HL-60/S4 treated with phorbol 12-myristate 13-acetate at 8.2 ng/mL for 4 days and 3 days (cell line): ENCODE measurements around the gene ME2.
"Not testable (repeated sequence)": the region's sequence is repeated elsewhere in the genome, so short reads cannot be mapped to it uniquely, and the experiment has no call there.

Experiments used
- in situ Hi-C: fragments of 300-500 bp; cut with MboI; formaldehyde crosslinking; loops from 2 replicates; pipeline ENCODE4 v1.15.0; 2022; ENCODE audit warnings: low sequenced_read_pairs

The ME2 gene

DNA sequence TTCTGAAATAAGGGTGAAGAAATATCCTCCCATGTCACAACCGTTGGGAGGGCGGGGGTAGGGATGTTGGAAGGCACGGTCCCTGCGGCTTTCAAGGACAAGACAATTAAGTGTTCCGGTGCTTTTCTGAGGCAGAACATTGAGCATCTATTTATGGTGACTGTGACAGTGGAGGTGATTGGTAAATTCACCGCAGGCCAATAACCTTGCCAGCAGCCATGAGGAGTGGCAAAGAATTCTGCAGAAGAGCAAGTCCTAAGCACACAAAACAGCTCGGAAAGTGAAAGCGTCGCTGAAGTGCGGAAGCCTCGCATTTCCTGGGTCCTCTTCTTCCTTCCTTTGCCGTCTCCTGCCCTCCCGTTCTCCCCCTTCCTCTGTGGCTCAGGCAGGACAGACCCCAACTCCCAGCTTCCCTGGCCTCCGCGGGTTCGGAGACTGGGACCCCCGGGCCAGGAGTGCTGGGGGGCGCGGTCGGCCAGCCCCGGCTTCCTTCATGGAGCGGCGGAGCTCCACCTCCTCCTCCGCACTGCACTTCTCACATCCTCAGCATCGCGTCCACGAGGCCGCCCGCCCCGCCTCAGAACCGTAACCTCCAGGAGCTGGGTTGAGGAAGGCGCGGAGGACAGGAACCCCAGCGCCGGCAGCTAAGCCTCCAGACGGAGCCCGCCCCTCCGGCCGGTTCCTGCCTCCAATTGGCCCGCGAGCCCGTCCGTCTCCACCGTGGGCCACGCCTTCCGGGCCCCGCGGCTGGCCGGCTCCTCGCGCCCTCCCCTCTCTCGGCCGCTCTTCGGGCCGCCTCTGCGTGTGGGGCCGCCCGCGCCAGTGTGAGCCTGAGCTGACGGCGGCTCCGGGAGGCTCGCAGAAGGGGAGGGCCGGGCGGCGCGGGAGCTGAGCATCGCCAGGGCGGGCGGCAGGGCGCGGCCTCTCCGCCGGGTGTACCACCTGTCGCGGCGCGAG lies at the start of gene ME2:
ME2 (plus strand) TSS at position 774 of the 957 bp plus-strand sequence. CDS start 16,703 bp downstream, outside the sequence.
- in situ Hi-C loops: no loop called here

DNA sequence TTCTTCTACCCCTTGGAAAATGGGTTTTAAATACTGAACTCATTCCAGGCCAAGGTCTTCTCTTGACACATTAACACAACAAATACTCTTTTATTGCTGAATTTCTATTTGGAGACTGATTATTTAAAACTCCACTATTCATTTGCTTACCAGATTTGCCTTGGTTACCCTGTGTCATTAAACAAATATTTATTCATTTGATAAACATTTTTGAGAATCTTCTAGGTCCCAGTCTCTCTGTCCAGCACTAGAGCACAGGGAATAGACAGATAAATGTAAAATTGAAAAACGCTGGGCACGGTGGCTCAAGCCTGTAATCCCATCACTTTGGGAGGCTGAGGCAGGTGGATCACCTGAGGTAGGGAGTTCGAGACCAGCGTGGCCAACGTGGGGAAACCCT lies 49.3 kb upstream of the ME2 start:
- in situ Hi-C loops: loop anchor here (25.0 kb wide), 1 partner anchor 208 kb away; the partner anchor contains the start of gene SMAD4

DNA sequence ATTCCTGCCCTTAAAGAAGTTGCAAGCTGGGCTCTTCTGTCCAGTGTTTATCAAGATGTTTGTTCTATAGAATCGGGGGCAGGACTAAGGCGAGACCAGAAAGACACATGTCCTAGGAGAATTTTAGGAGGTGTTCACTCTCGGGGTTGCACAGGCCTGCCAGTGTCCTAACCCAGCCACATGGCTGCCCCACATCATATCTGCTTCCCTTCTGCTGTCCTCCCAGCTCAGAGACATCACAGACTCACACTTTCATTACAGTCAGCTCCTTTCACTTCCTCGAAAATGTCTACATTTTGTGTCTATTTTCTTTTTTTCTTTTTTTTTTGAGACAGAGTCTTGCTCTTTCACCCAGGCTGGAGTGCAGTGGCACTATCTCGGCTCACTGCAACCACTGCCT lies 48.4 kb upstream of the ME2 start:
- in situ Hi-C loops: loop anchor here (25.0 kb wide), 1 partner anchor 207 kb away; the partner anchor contains the start of gene SMAD4

DNA sequence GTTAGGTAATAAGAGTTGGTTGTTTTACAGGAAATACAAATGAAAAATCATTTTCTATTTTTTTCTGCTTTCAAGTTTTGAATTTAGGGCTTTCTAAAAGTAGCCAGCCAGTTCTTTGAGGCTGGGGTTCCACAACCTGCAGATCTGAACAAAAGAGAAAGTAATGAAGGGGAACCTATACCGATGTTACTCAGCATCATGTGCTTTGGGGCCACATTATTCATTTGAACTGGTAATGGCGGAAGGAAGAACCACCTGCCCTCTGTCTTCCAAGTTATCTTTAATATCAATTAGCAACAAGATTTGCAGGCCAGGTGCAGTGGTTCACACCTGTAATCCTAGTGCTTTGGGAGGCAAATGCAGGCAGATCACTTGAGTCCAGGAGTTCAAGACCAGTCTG lies 46.2 kb upstream of the ME2 start:
- in situ Hi-C loops: loop anchor here (25.0 kb wide), 1 partner anchor 205 kb away; the partner anchor contains the start of gene SMAD4

DNA sequence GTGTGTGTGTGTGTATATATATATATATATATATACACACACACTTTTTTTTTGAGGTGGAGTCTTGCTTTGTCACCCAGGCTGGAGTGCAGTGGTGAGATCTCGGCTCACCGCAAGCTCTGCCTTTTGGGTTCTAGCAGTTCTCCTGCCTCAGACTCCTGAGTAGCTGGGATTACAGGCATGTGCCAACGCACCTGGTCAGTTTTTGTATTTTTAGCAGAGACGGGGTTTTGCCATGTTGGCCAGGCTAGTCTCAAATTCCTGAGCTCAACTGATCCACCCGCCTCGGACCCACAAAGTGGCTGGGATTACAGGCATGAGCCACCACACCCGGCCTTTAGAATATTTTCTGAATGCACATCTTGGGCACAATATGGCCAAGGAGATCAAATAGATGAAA lies 45.4 kb upstream of the ME2 start:
- in situ Hi-C loops: loop anchor here (25.0 kb wide), 1 partner anchor 204 kb away; the partner anchor contains the start of gene SMAD4

DNA sequence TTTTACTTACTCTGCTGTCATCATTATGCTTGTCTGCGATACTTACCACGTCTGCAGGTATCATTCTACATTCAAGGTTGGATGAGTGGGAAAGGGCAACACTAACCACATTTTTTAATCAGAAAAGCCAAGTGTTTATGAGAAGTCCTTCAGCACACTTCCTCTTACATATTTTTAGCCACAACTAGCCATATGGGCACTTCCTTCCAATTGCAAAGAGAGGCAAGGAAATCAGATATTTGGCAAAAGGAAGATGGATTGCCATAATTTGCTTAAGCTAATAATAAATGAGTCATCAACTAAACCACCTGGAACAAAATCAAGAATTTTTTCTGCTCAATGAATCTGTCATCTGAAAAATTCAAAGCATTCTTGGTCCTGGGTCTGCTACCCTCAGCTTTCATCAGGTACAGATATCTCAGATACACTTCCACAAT lies 42.4 kb upstream of the ME2 start:
- in situ Hi-C loops: loop anchor here (25.0 kb wide), 1 partner anchor 201 kb away; the partner anchor contains the start of gene SMAD4

DNA sequence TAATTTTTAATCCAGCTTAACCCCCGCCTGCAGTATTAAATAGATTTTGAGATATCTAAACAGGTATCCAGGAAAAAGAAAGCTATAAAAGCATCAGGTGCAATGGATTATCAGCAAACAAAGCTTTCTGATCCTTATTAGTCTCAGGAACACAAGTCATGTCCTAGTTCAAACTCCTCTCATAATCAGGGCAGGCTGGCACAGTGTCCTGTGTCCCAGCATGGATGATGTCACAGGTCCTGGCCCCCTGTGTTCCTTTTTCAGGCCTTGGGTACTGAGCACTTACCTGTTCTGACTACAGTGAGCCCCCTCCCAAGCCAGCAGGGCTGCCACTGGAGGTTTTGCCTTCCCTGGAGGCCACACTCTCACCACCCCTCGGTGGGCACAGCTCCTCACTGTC lies 39.6 kb upstream of the ME2 start:
- in situ Hi-C loops: loop anchor here (25.0 kb wide), 1 partner anchor 198 kb away; the partner anchor contains the start of gene SMAD4

DNA sequence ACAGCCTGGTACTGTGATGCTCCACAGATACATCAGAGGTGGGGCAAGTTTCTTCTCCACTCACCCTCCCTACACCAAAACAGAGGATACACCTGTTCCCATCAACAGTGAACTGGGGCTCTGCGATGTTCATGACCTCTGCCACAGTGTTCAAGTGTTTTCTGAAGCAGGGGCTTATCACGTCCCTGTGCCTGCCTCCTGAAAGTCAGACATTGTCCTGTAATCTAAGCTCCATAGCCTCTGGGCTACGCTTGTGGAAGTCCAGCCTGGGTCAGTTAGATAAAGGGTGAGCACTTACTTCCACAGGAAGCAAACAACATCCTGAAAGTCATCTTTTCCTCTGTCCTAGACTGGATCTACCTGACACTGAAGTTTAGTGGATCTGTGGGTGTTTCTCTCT lies 38.9 kb upstream of the ME2 start:
- in situ Hi-C loops: loop anchor here (25.0 kb wide), 1 partner anchor 197 kb away; the partner anchor contains the start of gene SMAD4

DNA sequence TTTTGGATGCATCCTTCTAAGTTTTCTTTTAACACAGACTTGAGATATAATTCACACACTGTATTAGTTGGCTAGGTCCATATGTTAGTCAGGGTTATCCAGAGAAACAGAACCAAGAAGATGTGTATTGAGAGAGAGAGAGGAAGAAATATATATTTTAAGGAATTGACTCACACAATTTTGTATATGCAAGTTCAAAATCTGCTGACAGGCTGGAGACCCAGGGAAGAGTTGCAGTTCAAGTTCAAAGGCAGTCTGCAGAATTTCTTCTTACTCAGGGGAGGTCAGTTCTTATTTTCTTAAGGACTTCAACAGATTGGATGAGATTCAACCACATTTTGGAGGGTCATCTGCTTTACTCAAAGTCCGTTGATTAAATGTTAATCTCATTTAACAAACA lies 36.1 kb upstream of the ME2 start:
- in situ Hi-C loops: loop anchor here (25.0 kb wide), 1 partner anchor 194 kb away; the partner anchor contains the start of gene SMAD4

DNA sequence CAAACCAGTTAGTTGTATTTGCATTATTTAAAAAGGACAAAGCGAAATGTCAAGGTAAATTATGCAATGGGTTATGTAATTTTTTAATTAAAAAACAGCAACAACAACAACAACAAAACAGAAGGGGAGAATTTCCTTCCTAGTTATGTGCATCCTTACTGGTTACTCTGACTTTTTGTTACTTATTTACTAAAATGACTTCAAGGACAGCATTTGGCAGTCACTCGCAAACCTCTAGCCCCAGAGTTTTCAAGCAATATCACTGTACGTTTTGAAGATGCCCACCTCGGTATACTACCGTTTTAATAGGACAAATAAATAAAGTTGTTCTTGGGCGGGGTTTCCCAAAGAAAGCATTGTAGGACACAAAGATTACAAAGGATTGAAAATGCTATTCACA lies 34.4 kb upstream of the ME2 start:
- in situ Hi-C loops: loop anchor here (25.0 kb wide), 1 partner anchor 193 kb away; the partner anchor contains the start of gene SMAD4

DNA sequence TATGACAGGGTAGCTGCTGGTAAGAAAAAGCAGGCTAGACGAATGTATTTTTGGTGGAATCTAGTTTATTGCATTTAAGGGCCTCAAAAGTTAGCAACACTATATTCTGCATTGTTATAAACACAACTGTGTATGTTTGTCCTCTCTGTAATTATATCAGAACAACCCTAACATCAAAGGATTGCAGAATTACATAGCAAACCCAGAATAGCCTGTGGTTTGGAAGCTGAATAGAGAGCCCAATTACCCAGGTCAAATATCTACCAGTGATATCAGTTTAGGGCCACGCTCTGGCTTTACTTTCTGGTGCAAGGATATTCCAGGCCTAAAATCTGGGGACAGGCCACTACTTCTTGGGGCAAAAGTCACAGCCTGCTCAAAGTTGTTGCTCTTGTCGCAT lies 34.0 kb upstream of the ME2 start:
- in situ Hi-C loops: loop anchor here (25.0 kb wide), 1 partner anchor 192 kb away; the partner anchor contains the start of gene SMAD4

DNA sequence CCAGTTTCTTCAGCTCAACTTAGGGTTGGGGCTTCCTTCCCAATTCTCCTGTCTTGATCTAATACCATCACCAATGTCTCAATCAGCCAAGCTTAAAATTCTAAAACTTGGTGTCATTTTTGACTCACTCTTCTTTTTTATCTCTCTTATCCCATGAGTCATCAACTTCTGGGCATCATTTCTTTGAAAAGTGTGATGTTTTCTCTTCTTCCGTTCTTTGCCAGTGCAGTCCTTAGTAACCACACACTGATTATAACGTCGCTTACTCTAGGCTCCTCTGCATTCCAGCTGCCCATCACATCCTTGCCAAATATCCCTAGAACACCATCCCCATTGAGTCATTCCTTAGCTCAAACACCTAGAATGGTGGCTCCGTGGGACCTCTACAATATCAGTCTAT lies 31.7 kb upstream of the ME2 start:
- in situ Hi-C loops: loop anchor here (25.0 kb wide), 1 partner anchor 190 kb away; the partner anchor contains the start of gene SMAD4

DNA sequence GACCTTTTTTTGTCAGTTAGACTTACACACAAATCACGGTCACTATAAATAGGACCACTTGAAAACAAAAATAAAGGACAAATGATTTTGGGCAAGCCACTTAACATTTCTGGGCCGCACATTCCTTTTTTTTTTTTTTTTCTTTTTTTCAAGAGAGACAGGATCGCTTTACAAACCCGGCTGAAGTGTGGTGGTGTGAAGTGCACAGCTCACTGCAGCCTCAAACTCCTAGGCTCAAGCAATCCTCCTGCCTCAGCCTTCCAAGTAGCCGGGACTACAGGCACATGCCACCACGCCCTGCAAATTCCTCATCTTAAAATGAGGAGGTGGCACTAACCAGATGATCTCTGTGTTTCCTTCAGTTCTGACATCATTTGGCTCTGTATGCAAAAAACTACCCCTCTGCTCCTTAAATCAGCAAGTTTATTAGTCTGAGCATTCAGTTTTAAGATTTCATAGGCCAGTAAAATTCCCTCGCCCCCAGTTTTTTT lies 30.8 kb upstream of the ME2 start:
- in situ Hi-C loops: loop anchor here (25.0 kb wide), 1 partner anchor 189 kb away; the partner anchor contains the start of gene SMAD4

DNA sequence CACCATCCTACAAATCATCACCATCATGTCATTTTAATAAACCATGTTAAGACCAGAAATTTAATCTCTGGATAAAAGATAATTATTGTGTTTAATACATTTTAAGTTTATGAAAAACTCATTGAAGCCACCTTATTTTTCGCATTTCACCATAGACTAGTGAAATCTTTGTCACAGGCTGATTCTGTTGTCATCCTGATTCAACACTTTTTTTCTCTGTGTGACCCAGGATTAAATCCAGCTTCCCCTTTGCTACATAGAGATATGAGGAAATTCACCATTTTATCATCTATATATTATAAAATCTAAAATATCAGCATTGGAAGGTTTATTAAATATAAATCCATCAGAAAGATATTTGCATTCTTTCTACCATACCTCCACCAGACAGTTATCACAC lies 29.9 kb upstream of the ME2 start:
- in situ Hi-C loops: loop anchor here (25.0 kb wide), 1 partner anchor 188 kb away; the partner anchor contains the start of gene SMAD4

DNA sequence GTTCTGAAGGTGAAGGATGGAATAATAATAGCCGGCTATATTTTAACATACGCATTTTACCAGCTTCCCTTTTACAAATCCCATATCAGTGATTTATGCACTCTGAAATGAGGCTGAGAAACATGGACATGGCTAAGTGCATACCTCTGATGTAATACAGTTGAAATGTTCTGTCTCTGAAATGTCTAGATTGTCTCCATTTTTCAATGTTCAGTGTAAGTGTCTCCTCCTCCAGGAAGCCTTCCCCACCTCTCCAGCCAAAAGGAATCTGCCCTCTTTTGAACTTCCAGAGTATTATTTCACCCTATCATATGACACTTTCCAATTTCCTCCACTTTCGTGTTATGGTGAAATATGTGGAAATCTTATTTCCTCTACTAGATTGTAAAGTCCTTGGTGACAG lies 29.5 kb upstream of the ME2 start:
- in situ Hi-C loops: loop anchor here (25.0 kb wide), 1 partner anchor 188 kb away; the partner anchor contains the start of gene SMAD4

DNA sequence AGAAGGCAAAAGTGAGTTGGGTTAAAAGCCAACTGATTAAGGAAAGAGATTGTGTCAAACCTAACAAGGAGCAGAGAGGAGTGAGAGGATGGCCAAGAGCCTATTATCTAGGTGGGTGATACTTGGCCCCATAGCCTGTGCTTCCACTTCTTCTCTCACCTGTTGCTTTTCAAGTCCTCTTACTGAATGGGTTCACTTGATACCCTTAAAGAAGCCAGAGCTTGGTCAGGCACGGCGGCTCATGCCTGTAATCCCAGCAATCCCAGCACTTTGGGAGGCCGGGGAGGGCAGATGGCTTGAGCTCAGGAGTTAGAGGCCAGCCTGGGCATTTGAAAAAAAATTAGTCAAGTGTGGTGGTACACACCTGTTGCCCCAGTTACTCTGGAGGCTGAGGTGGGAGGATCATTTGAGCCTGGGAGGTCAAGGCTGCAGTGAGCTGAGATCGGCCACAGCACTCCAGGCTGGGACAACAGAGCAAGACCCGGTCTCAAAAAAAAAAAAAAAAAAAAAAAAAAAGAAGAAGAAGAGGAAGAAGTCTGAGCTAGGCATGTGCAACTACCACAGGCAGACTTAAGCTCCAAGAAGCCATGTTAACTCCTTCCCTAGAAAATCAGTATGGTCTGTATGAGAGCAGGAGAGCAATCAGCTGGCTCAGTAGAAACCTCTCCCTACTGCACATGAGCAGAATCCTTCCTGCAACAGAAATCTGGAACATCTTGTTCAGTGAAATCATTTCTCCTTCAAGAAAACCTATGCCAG lies 28.4 kb upstream of the ME2 start:
- in situ Hi-C loops: no loop called here

DNA sequence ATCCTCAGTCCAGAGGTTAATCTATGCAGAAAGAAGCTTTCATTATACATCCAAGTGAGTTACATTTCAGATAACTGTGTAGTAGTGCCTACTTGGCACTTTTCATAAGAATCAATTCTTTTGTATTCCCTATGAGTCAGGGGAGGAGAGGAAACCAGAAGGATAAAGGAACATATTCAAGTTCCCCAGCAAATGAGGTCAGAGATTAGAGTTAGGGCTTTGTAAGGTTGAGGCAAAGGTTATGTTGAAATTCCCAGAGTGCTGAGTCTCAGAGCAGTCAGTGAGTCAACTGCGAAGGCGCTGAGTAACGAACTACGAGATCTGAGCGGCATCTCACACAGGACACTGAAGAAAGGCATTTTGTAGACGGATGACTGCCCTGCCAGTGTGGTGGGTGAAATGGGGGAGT lies 25.1 kb upstream of the ME2 start:
- in situ Hi-C loops: no loop called here

DNA sequence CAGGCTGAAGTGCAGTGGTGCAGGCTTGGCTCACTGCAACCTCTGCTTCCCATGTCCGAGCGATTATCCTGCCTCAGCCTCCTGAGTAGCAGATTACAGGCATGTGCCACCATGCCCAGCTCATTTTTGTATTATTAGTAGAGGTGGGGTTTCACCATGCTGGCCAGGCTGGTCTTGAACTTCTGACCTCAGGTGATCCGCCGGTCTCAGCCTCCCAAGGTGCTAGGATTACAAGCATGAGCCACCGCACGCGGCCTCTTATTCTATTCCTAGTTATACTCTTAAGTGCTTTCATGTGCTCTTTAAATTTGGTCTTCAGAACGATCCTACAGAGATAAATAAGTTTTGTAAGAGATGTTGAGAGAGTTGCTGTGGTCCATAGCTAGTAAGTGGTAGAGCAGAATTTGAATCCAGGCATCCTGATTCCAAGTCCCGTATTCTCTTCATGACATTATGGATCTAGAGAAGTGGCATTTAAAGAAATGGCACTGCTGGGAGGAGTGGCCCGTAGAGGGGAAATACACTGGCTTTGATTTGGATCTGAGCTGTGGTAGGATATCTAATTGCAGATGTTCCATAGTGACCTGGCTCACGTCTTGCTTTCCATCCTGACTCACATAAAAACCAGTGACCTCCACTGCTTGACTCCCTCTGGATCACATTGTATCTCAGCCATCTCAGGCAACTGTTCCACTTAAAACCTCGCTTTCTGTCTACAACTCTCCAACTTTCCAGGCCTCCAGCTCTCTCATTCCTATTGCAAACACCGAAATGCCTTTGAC lies 22.8 kb upstream of the ME2 start:
- in situ Hi-C loops: no loop called here

DNA sequence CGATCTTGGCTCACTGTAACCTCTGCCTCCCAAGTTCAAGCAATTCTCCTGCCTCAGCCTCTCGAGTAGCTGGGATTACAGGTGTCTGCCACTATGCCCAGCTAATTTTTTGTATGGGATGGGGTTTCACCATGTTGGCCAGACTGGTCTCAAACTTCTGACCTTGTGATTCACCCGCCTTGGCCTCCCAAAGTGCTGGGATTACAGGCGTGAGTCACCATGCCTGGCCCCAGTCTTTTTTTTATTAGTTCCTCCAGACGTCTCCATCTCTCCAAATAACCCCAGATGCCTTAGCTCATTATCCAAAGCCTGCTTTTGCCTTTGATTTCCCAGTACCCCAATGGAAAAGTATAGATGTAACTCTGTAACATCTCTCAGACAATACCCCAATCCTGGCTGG lies 21.8 kb upstream of the ME2 start:
- in situ Hi-C loops: not testable (repeated sequence)

DNA sequence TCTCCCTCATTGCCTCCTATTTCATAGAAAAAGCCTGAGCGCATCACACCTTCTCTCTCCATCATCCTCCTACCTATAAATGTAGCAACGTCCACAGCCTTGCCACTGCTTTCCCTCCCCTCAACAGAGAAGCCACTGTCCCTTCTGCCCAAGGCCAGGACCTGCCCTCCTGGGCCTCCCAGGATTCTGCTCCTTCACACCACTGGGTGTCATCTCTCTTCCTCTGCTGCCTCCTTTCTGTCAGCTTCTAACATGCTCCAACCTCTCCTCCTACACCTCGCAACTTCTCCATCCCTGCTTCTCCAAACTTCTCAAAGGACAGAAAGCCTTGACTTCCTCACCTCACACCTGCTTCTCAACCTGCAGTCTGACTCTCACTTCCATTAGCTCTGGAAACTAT lies 21.2 kb upstream of the ME2 start:
- in situ Hi-C loops: no loop called here
